HCT116 (cell line): Measurements from ENCODE around the gene GOLT1A.

ENCODE experiments used
- CTCF ChIP-seq, 3 experiments: fragments of 200-600 bp in 1 of 3; sonication (generic) in 1 of 3; IDR thresholded peaks in 2 of 3; conservative IDR thresholded peaks in 1 of 3; 2 replicates each; pipeline ENCODE4 v1.5.1; 2012 to 2017; ENCODE audit warnings: low read depth in 2 of 3, low read length in 2 of 3, antibody characterized with exemption in 1 of 3, borderline replicate concordance in 1 of 3, control low read depth in 1 of 3, mild to moderate bottlenecking in 1 of 3, mixed read lengths in 1 of 3, mixed run types in 1 of 3, moderate library complexity in 1 of 3; ENCODE audit not compliant: insufficient read depth in 1 of 3
- ZFX ChIP-seq: fragments of 450-650 bp; IDR thresholded peaks from 2 replicates; pipeline ENCODE4 v1.6.1; 2017
- TF ChIP-seq, protein P1 (sequence below): IDR thresholded peaks from 2 replicates; pipeline ENCODE4 v1.6.1; 2012; ENCODE audit warnings: low read depth

DNA sequence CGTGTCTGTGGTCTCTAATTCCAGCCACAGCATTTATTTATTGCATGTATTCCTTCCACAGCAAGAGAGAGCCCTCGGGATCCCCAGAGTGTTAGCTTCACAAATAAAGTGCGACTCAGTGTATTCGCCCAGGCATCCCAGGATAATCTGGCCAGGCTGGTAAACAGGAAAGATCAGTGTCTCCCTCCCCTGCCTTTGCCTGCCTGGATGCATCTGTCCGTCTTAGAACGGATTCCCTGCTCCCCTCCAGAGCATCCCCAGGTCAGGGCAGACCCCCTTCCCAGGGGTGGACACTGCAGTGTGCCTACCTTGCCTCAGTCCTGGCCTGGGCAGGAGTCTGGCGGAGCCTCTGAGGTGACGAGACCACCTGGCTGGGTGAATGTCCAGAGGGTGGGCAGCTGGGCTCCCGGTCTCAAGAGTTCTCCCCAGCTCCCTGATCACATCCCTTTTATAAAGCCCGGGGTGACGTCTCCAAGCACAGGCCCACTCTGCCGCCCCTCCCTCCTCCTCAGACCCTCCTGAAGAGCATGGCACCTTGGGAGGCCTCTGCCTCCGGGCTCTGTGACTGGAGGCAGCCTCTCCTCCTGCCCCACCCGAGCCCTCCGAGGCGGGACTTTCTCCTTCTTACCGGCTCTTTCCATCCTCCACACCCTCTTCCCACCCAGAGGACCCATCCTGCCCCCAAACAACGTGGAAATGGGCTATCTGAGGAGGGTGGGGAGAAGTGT is 17.6 kb downstream of the GOLT1A start, which contains the start of gene KISS1:
- TF ChIP-seq CTCF (IDR thresholded peaks at IDR 0.05 in 2 of 3, conservative IDR thresholded peaks at IDR 0.05 in 1 of 3; ENCODE audit: borderline replicate concordance in 1 of 3, insufficient read depth in 1 of 3, low read depth in 2 of 3, low read length in 2 of 3) (no peak), ZFX (no peak)
- TF ChIP-seq, protein P1, sequence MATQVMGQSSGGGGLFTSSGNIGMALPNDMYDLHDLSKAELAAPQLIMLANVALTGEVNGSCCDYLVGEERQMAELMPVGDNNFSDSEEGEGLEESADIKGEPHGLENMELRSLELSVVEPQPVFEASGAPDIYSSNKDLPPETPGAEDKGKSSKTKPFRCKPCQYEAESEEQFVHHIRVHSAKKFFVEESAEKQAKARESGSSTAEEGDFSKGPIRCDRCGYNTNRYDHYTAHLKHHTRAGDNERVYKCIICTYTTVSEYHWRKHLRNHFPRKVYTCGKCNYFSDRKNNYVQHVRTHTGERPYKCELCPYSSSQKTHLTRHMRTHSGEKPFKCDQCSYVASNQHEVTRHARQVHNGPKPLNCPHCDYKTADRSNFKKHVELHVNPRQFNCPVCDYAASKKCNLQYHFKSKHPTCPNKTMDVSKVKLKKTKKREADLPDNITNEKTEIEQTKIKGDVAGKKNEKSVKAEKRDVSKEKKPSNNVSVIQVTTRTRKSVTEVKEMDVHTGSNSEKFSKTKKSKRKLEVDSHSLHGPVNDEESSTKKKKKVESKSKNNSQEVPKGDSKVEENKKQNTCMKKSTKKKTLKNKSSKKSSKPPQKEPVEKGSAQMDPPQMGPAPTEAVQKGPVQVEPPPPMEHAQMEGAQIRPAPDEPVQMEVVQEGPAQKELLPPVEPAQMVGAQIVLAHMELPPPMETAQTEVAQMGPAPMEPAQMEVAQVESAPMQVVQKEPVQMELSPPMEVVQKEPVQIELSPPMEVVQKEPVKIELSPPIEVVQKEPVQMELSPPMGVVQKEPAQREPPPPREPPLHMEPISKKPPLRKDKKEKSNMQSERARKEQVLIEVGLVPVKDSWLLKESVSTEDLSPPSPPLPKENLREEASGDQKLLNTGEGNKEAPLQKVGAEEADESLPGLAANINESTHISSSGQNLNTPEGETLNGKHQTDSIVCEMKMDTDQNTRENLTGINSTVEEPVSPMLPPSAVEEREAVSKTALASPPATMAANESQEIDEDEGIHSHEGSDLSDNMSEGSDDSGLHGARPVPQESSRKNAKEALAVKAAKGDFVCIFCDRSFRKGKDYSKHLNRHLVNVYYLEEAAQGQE, result no peak
